HL-60 (cell line): ENCODE data around the gene CLIP4.

ENCODE experiments used
- DNase-seq, 2 experiments: peaks; one replicate each; pipeline ENCODE4 v3.0.0-alpha.2; 2010 to 2020; ENCODE audit warnings: low read depth in 1 of 2, low spot score in 1 of 2
- H3K27ac ChIP-seq: fragments of 250-450 bp; sonication (Bioruptor Pico); replicated peaks from 2 replicates; pipeline ENCODE4 v1.5.1; 2020; ENCODE audit warnings: mild to moderate bottlenecking, moderate library complexity
- H3K27me3 ChIP-seq: fragments of 250-450 bp; sonication (Bioruptor Pico); 2 replicates; pipeline ENCODE4 v1.5.1; 2021; ENCODE audit warnings: mild to moderate bottlenecking, moderate library complexity; ENCODE audit not compliant: insufficient read depth, poor library complexity, severe bottlenecking
- H3K4me3 ChIP-seq: replicated peaks from 2 replicates; pipeline ENCODE4 v1.5.1; 2011; ENCODE audit warnings: mild to moderate bottlenecking, control low read depth, low read length; ENCODE audit not compliant: insufficient read depth
- GABPA ChIP-seq: IDR thresholded peaks from 2 replicates; pipeline ENCODE4 v1.6.1; 2012; ENCODE audit warnings: low read depth
- POLR2AphosphoS5 ChIP-seq: IDR thresholded peaks from 2 replicates; pipeline ENCODE4 v1.6.1; 2012; ENCODE audit warnings: low read depth
- SPI1 ChIP-seq: IDR thresholded peaks from 2 replicates; pipeline ENCODE4 v1.6.1; 2012; ENCODE audit warnings: low read depth, mild to moderate bottlenecking, borderline replicate concordance
- TF ChIP-seq, protein P1 (sequence below): IDR thresholded peaks from one replicate; pipeline ENCODE4 v1.5.1; 2011; ENCODE audit warnings: low read length, control low read depth, inconsistent platforms; ENCODE audit not compliant: insufficient read depth
- TF ChIP-seq, protein P2 (sequence below): IDR thresholded peaks from 2 replicates; pipeline ENCODE4 v1.6.1; 2012; ENCODE audit warnings: low read depth; ENCODE audit not compliant: insufficient replicate concordance

The CLIP4 gene

DNA sequence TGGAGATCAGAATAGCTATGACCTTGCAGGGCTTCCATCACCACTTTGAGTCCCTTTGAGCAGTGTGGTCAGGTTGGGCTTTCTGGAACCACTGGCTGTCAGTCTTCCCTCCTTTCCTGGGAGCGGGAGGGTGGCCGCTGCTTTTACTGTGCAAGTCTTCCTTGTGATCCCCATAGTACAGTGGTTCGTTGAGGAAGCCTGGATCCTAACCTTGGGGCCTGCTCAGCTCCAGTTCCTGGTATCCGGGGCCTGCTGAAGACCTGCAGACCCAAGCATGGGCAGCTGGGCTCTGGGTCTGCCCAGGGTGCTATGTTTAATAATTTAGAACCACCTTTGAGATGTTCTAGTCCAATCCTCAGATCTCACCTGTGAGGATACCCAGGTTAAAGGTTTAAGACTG lies 104.2 kb downstream of the CLIP4 start:
- Histone ChIP-seq H3K4me3 (no peak overlapping the region), H3K27me3 (no peaks in the 10 kb centered on the region), H3K27ac (no peak overlapping the region)
- TF ChIP-seq, protein P1, sequence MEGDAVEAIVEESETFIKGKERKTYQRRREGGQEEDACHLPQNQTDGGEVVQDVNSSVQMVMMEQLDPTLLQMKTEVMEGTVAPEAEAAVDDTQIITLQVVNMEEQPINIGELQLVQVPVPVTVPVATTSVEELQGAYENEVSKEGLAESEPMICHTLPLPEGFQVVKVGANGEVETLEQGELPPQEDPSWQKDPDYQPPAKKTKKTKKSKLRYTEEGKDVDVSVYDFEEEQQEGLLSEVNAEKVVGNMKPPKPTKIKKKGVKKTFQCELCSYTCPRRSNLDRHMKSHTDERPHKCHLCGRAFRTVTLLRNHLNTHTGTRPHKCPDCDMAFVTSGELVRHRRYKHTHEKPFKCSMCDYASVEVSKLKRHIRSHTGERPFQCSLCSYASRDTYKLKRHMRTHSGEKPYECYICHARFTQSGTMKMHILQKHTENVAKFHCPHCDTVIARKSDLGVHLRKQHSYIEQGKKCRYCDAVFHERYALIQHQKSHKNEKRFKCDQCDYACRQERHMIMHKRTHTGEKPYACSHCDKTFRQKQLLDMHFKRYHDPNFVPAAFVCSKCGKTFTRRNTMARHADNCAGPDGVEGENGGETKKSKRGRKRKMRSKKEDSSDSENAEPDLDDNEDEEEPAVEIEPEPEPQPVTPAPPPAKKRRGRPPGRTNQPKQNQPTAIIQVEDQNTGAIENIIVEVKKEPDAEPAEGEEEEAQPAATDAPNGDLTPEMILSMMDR, result no peak
- TF ChIP-seq GABPA, result no peak
- TF ChIP-seq, protein P2, sequence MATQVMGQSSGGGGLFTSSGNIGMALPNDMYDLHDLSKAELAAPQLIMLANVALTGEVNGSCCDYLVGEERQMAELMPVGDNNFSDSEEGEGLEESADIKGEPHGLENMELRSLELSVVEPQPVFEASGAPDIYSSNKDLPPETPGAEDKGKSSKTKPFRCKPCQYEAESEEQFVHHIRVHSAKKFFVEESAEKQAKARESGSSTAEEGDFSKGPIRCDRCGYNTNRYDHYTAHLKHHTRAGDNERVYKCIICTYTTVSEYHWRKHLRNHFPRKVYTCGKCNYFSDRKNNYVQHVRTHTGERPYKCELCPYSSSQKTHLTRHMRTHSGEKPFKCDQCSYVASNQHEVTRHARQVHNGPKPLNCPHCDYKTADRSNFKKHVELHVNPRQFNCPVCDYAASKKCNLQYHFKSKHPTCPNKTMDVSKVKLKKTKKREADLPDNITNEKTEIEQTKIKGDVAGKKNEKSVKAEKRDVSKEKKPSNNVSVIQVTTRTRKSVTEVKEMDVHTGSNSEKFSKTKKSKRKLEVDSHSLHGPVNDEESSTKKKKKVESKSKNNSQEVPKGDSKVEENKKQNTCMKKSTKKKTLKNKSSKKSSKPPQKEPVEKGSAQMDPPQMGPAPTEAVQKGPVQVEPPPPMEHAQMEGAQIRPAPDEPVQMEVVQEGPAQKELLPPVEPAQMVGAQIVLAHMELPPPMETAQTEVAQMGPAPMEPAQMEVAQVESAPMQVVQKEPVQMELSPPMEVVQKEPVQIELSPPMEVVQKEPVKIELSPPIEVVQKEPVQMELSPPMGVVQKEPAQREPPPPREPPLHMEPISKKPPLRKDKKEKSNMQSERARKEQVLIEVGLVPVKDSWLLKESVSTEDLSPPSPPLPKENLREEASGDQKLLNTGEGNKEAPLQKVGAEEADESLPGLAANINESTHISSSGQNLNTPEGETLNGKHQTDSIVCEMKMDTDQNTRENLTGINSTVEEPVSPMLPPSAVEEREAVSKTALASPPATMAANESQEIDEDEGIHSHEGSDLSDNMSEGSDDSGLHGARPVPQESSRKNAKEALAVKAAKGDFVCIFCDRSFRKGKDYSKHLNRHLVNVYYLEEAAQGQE, result no peak
- no peak for TF ChIP-seq SPI1
- no peak for TF ChIP-seq POLR2AphosphoS5
- no peak for DNase-seq

DNA sequence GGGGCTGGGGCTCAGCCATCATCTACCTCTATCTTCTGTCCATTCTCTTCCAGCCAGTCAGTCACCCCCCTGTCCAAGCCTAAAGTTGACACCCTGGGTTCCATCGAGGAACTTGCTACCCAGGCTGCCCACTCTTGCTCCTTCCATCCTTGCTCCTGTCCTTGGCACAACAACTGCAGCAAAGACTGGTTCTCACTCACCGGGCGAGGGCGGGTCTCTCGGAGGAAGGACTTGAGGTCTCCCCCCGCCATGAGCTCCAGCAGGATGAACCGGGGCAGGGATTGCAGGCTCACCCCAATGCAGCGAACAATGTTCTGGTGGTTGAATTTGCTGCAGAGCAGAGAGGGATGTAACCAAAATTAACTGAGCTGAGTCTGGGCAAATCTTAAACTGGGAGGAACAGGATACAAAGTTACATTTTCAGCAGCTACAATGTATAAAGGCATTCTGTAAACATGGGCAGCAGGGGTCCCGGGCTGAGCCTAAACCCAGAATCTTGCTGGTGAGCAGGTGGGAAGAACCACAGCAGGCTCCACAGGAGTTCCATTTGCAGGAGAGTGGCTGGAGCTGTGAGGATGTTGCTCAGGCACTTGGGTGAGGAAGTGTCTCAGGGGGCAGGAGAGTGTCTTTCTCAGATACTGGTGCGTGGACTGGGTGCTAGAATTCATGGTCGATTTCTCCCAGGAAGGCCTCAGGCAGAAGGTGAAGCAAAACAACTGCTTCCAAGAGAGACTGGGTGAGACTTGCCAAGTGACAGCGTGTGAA lies 105.5 kb downstream of the CLIP4 start:
- TF ChIP-seq SPI1, result no peak
- TF ChIP-seq, protein P1, result no peak
- no peak for TF ChIP-seq GABPA
- no peak for TF ChIP-seq POLR2AphosphoS5
- TF ChIP-seq, protein P2, result no peak
- no peak for DNase-seq
- Histone ChIP-seq H3K27ac (no peak overlapping the region), H3K4me3 (no peak overlapping the region), H3K27me3 (peaks cover 2% of the 10 kb centered on the region)

DNA sequence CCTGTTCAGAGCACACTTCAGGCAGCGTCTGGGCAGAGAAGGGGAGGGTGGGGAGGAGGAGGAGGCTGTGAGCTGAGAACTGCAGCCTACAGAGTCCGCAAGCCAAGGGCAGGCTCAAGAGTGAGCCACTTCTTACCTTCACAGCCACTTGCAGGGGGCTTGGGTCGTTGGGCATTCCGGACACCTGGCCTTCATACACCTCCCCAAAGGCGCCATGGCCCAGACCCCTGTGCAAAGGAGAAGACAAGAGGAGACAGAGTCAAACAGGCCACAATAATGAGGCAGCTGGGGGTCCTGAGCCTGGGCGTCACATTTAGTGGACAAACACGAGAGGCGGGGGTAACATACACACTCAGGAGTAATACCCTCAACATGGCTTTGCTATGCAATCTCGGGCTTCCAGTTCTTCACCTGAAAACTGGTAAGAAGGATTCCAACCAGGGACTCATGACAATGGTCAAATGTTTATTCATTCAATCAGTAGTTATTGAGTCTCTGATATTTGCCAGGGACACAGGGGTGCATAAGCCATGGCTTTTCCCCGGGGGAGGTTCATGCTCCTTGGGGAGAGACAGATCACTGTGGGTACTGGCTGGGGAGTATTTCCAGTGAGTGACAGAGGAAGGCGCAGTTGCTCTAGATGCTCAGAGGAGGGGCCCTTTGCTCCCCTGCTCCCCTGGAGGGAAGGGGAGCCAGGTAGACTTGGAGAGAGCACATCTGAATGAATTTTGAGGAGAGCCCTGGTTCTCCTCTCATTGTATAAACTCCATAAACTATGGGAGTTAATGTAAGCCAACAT lies 107.4 kb downstream of the CLIP4 start:
- peaks cover 2% of the 10 kb centered on the region for H3K27me3 ChIP-seq
- DNase-seq, result no peak
- no peak for TF ChIP-seq GABPA
- TF ChIP-seq, protein P2, result no peak
- TF ChIP-seq, protein P1, result no peak
- TF ChIP-seq POLR2AphosphoS5, result no peak
- no peak for TF ChIP-seq SPI1
- no peak overlapping the region for H3K27ac ChIP-seq
- no peak overlapping the region for H3K4me3 ChIP-seq
